Measurements from ENCODE around the gene TOR3A. TPM values are rescaled to one million over a fixed set of nuclear protein-coding genes. Genes with fewer than 3 reads are reported as not detected.

TOR3A gene
- 38.0 and 41.5 TPM in 2 replicates for total RNA-seq

GRCh38 chr1:179081687-179082332 is at the start of gene TOR3A:
TOR3A (plus strand) TSS chr1:179082070; CDS start chr1:179082129, 59 bp downstream.

Other genes with a start within 250 kb of the TOR3A start
- 2.1 and 3.8 TPM in 2 replicates for gene ANGPTL1, start 211.0 kb upstream of the TOR3A start, total RNA-seq
- gene FAM20B, start 56.2 kb upstream of the TOR3A start, total RNA-seq, result 51.4 and 62.1 TPM in 2 replicates
- gene ABL2, start 147.6 kb downstream of the TOR3A start, total RNA-seq, result 79.0 and 112 TPM in 2 replicates
- 41.1 and 51.5 TPM in 2 replicates for gene SOAT1, start 211.7 kb downstream of the TOR3A start, total RNA-seq

All from uterine smooth muscle cell (primary cell).